Measurements from ENCODE around the gene UAP1L1.

Gene UAP1L1

GRCh38 chr9:137128158-137128861, 51.0 kb downstream of the UAP1L1 start:
- Histone ChIP-seq H3K27ac (ENCODE audit: insufficient read depth, low read depth, low read length, poor library complexity, severe bottlenecking) (no peak overlapping the region), H3K27me3 (ENCODE audit: control insufficient read depth, insufficient read depth, low read length, poor library complexity, severe bottlenecking) (peaks cover 32% of the 10 kb centered on the region), H3K9me3 (ENCODE audit: control insufficient read depth, low read length) (no peaks in the 10 kb centered on the region), H3K4me1 (ENCODE audit: control insufficient read depth, insufficient read depth, low read length) (peaks cover 8% of the 10 kb centered on the region), H3K4me3 (ENCODE audit: insufficient read depth, low read depth, low read length) (peak overlapping the region; percentile 91), H3K36me3 (ENCODE audit: control insufficient read depth, insufficient read depth, low read length) (no peaks in the 10 kb centered on the region)
- 86% methylated on average over 19 of the region's 19 CpGs for whole genome bisulfite sequencing, 2 experiments

GRCh38 chr9:137128862-137129455, 51.6 kb downstream of the UAP1L1 start:
- Histone ChIP-seq H3K27ac (ENCODE audit: insufficient read depth, low read depth, low read length, poor library complexity, severe bottlenecking) (no peak overlapping the region), H3K36me3 (ENCODE audit: control insufficient read depth, insufficient read depth, low read length) (no peaks in the 10 kb centered on the region), H3K4me1 (ENCODE audit: control insufficient read depth, insufficient read depth, low read length) (peaks cover 8% of the 10 kb centered on the region), H3K27me3 (ENCODE audit: control insufficient read depth, insufficient read depth, low read length, poor library complexity, severe bottlenecking) (peaks cover 37% of the 10 kb centered on the region), H3K4me3 (ENCODE audit: insufficient read depth, low read depth, low read length) (peak overlapping the region; percentile 91), H3K9me3 (ENCODE audit: control insufficient read depth, low read length) (no peaks in the 10 kb centered on the region)
- 24 to 25% methylated on average over 37 of the region's 37 CpGs for WGBS, 2 experiments

DNA sequence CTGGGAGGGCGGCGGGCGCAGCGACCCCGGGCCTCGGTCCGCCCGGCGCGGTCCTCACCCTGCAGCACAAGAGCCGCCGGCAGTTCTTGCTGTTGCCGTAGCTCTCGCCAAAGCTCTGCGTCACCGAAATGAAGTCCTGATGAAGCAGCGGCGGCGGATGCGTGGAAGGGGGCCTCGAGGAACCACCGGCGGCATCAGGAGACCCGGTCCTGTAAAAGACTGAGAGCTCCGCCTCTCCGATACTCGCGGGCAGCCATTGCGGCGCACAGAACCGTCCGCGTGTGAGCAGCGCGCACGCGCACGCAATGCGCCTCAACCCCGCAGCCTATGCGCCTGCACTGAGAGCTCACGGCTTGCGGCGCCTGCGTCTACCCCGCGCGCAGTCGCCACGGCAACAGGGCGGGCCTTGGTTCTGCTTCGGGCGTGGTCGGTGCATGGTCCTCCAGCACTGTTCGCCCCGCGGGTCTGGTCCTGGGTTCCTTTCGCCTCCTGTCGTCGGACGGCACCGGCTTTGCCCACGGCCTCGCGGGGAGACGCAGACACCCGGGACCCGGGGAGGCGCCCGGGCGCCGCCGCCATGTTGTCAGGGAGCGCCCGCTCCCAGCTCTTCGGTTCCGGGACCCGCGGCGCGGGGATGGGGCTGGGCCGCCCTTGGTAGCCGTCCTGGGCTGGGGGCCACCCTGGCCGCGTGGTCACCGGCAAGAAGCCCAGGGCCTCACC, 52.3 kb downstream of the UAP1L1 start:
- H3K27ac ChIP-seq (ENCODE audit: insufficient read depth, low read depth, low read length, poor library complexity, severe bottlenecking) = no peak overlapping the region
- 0% methylated on average over 86 of the region's 86 CpGs for WGBS, 2 experiments

GRCh38 chr9:137130176-137130755, 52.9 kb downstream of the UAP1L1 start:
- Histone ChIP-seq H3K4me1 (ENCODE audit: control insufficient read depth, insufficient read depth, low read length) (peaks cover 8% of the 10 kb centered on the region), H3K36me3 (ENCODE audit: control insufficient read depth, insufficient read depth, low read length) (no peaks in the 10 kb centered on the region), H3K27ac (ENCODE audit: insufficient read depth, low read depth, low read length, poor library complexity, severe bottlenecking) (no peak overlapping the region), H3K4me3 (ENCODE audit: insufficient read depth, low read depth, low read length) (peak overlapping the region; percentile 91), H3K9me3 (ENCODE audit: control insufficient read depth, low read length) (no peaks in the 10 kb centered on the region), H3K27me3 (ENCODE audit: control insufficient read depth, insufficient read depth, low read length, poor library complexity, severe bottlenecking) (peaks cover 50% of the 10 kb centered on the region)
- 6% methylated on average over 58 of the region's 58 CpGs for WGBS, 2 experiments

More for the DNA sequence above, 52.3 kb downstream of the UAP1L1 start:
- Histone ChIP-seq H3K4me1 (ENCODE audit: control insufficient read depth, insufficient read depth, low read length) (peaks cover 8% of the 10 kb centered on the region), H3K36me3 (ENCODE audit: control insufficient read depth, insufficient read depth, low read length) (no peaks in the 10 kb centered on the region), H3K4me3 (ENCODE audit: insufficient read depth, low read depth, low read length) (peak overlapping the region; percentile 91), H3K9me3 (ENCODE audit: control insufficient read depth, low read length) (no peaks in the 10 kb centered on the region), H3K27me3 (ENCODE audit: control insufficient read depth, insufficient read depth, low read length, poor library complexity, severe bottlenecking) (peaks cover 44% of the 10 kb centered on the region)

Data from ectodermal cell (in vitro differentiated cells).